ENCODE measurements around the gene PTPRK. TPM values are rescaled to one million over a fixed set of nuclear protein-coding genes. Genes with fewer than 3 reads are reported as not detected.

Gene PTPRK
- total and polyA plus RNA-seq, 2 of the 13 experiments (the other 11 are each of a cell fraction or from before 2014, with no cell fraction given) = 43.6 to 98.3 TPM

DNA sequence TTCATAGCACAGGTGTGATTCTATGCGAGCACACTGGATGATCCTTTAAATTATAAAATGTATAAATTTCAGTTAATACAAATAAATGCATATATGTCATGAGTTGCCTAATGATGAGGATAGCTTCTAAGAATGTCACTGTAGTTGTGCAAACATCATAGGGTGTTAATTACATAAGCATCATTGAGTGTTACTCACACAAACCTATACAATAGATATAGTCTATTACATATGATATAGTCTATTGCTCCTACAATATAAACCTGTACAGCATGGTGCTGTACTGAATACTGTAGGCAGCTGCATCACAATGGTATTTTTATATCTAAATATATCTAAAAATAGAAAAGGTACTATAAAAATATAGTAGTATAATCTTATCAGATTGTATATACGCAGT is 159.0 kb downstream of the PTPRK start:
- BruUV-seq (replicated peaks) = no TSS peak
- POLR2A ChIA-PET = no interaction called here
- CTCF ChIA-PET (ENCODE audit: low intra/inter-chr PET ratio, low total read pairs) = no interaction called here
- 94% methylated on average over 2 of the region's 2 CpGs for WGBS (ENCODE audit: low lambda C conversion rate)
- Histone ChIP-seq H3K4me2 (ENCODE audit: low read depth, low read length) (no peak overlapping the region), H3K36me3 (replicated peaks in 1 of 2; ENCODE audit: control insufficient read depth in 1 of 2, insufficient read depth in 2 of 2, low read length in 2 of 2) (peaks cover 0 to 1% of the 10 kb centered on the region in 2 experiments; a peak in 2 of 5 replicates), H3K79me2 (ENCODE audit: insufficient read depth, low read length) (peaks cover 49% of the 10 kb centered on the region), H3K27me3 (ENCODE audit: control insufficient read depth in 1 of 2, insufficient read depth in 2 of 2, low read length in 2 of 2) (no peaks in the 10 kb centered on the region), H3K9me3 (ENCODE audit: low read length) (no peaks in the 10 kb centered on the region), H3K9ac (ENCODE audit: insufficient read depth, low read depth, low read length) (no peak overlapping the region), H3K4me1 (ENCODE audit: insufficient read depth, low read length) (peaks cover 30% of the 10 kb centered on the region), H2AFZ (ENCODE audit: low read length) (no peak overlapping the region), H4K20me1 (ENCODE audit: insufficient read depth, low read length) (no peaks in the 10 kb centered on the region; the same call in 1 of the 2 replicates), H3K4me3 (replicated peaks in 1 of 3; ENCODE audit: insufficient read depth in 1 of 3, low read depth in 2 of 3, low read length in 3 of 3) (no peak overlapping the region), H3K27ac (ENCODE audit: extremely low read length, insufficient read depth, low read length) (no peak overlapping the region)
- intact Hi-C loops (cut with micrococcal nuclease; ENCODE audit: unreplicated experiment) (no loop called here), in situ Hi-C loops (cut with HindIII; ENCODE audit: extremely low pct_ligation_motif_present, low pct_unique_long_range_greater_than_20kb) (no loop called here)
- ATAC-seq (no peak), DNase-seq (ENCODE audit: low spot score) (no peak), FAIRE-seq (no peak)
- TF ChIP-seq DR1 (CRISPR knock-in tag; IDR thresholded peaks at IDR 0.05) (no peak), ZNF264 (CRISPR knock-in tag; IDR thresholded peaks at IDR 0.05) (no peak), RCOR2 (CRISPR knock-in tag; IDR thresholded peaks at IDR 0.05) (no peak), PCBP2 (optimal IDR thresholded peaks at IDR 0.05; ENCODE audit: low read depth, low read length, poor library complexity, severe bottlenecking) (no peak), ZNF589 (CRISPR knock-in tag; conservative IDR thresholded peaks at IDR 0.05) (no peak), SP4 (CRISPR knock-in tag; IDR thresholded peaks at IDR 0.05) (no peak), ETV5 (CRISPR knock-in tag; IDR thresholded peaks at IDR 0.05; ENCODE audit: borderline replicate concordance) (no peak)
- TF ChIP-seq, protein P1, sequence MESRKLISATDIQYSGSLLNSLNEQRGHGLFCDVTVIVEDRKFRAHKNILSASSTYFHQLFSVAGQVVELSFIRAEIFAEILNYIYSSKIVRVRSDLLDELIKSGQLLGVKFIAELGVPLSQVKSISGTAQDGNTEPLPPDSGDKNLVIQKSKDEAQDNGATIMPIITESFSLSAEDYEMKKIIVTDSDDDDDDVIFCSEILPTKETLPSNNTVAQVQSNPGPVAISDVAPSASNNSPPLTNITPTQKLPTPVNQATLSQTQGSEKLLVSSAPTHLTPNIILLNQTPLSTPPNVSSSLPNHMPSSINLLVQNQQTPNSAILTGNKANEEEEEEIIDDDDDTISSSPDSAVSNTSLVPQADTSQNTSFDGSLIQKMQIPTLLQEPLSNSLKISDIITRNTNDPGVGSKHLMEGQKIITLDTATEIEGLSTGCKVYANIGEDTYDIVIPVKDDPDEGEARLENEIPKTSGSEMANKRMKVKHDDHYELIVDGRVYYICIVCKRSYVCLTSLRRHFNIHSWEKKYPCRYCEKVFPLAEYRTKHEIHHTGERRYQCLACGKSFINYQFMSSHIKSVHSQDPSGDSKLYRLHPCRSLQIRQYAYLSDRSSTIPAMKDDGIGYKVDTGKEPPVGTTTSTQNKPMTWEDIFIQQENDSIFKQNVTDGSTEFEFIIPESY (CRISPR knock-in tag; IDR thresholded peaks at IDR 0.05) = no peak
- TF ChIP-seq, protein P2, sequence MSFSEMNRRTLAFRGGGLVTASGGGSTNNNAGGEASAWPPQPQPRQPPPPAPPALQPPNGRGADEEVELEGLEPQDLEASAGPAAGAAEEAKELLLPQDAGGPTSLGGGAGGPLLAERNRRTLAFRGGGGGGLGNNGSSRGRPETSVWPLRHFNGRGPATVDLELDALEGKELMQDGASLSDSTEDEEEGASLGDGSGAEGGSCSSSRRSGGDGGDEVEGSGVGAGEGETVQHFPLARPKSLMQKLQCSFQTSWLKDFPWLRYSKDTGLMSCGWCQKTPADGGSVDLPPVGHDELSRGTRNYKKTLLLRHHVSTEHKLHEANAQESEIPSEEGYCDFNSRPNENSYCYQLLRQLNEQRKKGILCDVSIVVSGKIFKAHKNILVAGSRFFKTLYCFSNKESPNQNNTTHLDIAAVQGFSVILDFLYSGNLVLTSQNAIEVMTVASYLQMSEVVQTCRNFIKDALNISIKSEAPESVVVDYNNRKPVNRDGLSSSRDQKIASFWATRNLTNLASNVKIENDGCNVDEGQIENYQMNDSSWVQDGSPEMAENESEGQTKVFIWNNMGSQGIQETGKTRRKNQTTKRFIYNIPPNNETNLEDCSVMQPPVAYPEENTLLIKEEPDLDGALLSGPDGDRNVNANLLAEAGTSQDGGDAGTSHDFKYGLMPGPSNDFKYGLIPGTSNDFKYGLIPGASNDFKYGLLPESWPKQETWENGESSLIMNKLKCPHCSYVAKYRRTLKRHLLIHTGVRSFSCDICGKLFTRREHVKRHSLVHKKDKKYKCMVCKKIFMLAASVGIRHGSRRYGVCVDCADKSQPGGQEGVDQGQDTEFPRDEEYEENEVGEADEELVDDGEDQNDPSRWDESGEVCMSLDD (CRISPR knock-in tag; IDR thresholded peaks at IDR 0.05; ENCODE audit: borderline replicate concordance) = no peak
- TF ChIP-seq, protein P3, sequence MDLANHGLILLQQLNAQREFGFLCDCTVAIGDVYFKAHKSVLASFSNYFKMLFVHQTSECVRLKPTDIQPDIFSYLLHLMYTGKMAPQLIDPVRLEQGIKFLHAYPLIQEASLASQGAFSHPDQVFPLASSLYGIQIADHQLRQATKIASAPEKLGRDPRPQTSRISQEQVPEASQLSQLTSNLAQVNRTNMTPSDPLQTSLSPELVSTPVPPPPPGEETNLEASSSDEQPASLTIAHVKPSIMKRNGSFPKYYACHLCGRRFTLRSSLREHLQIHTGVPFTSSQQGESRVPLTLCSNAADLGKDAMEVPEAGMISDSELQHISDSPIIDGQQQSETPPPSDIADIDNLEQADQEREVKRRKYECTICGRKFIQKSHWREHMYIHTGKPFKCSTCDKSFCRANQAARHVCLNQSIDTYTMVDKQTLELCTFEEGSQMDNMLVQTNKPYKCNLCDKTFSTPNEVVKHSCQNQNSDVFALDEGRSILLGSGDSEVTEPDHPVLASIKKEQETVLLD (CRISPR knock-in tag; IDR thresholded peaks at IDR 0.05; ENCODE audit: low read depth) = no peak
- TF ChIP-seq, protein P4, sequence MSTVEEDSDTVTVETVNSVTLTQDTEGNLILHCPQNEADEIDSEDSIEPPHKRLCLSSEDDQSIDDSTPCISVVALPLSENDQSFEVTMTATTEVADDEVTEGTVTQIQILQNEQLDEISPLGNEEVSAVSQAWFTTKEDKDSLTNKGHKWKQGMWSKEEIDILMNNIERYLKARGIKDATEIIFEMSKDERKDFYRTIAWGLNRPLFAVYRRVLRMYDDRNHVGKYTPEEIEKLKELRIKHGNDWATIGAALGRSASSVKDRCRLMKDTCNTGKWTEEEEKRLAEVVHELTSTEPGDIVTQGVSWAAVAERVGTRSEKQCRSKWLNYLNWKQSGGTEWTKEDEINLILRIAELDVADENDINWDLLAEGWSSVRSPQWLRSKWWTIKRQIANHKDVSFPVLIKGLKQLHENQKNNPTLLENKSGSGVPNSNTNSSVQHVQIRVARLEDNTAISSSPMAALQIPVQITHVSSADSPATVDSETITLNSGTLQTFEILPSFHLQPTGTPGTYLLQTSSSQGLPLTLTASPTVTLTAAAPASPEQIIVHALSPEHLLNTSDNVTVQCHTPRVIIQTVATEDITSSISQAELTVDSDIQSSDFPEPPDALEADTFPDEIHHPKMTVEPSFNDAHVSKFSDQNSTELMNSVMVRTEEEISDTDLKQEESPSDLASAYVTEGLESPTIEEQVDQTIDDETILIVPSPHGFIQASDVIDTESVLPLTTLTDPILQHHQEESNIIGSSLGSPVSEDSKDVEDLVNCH (CRISPR knock-in tag; IDR thresholded peaks at IDR 0.05) = no peak

Data from HepG2 (cell line).